Lung (tissue), 12 donors: ENCODE data around the gene VIP. TPM values are rescaled to one million over a fixed set of nuclear protein-coding genes. Genes with fewer than 3 reads are reported as not detected.

Experiments
- ATAC-seq: fragments of 200-7000 bp; cut with Tn5 transposase; one replicate; pipeline ENCODE4 v1.9.1; 2020; ENCODE audit warnings: moderate number of reproducible peaks; ENCODE audit not compliant: insufficient read depth, low FRiP score
- DNase-seq, 3 donors: peaks; one replicate each; pipeline ENCODE4 v3.0.0-alpha.2; 2013 to 2017
- H3K27ac ChIP-seq, 2 donors: one replicate each; pipeline ENCODE4 v1.5.1; 2013; ENCODE audit warnings: mild to moderate bottlenecking in 2 of 2, moderate library complexity in 2 of 2, control low read depth in 1 of 2, inconsistent platforms in 1 of 2, low read depth in 1 of 2, low read length in 1 of 2
- H3K27me3 ChIP-seq, 3 donors: one replicate each; pipeline ENCODE4 v1.5.1; 2013; ENCODE audit warnings: low read length in 2 of 3; ENCODE audit not compliant: control insufficient read depth in 3 of 3, insufficient read depth in 3 of 3
- H3K36me3 ChIP-seq, 4 donors: one replicate each; pipeline ENCODE4 v1.5.1; 2013; ENCODE audit warnings: low read length in 4 of 4, mild to moderate bottlenecking in 1 of 4, moderate library complexity in 1 of 4; ENCODE audit not compliant: control insufficient read depth in 4 of 4, insufficient read depth in 4 of 4
- H3K4me1 ChIP-seq, 5 donors: one replicate each; pipeline ENCODE4 v1.5.1; 2013; ENCODE audit warnings: low read length in 5 of 5, mild to moderate bottlenecking in 2 of 5, moderate library complexity in 1 of 5; ENCODE audit not compliant: control insufficient read depth in 5 of 5, insufficient read depth in 5 of 5
- H3K4me3 ChIP-seq: one replicate; pipeline ENCODE4 v1.5.1; 2013; ENCODE audit warnings: mild to moderate bottlenecking, control low read depth, moderate library complexity
- H3K9ac ChIP-seq, 2 donors: one replicate each; pipeline ENCODE4 v1.5.1; 2013; ENCODE audit warnings: low read length in 2 of 2, control low read depth in 1 of 2; ENCODE audit not compliant: insufficient read depth in 1 of 2
- H3K9me3 ChIP-seq, 4 donors: one replicate each; pipeline ENCODE4 v1.5.1; 2013; ENCODE audit warnings: low read length in 3 of 4, mild to moderate bottlenecking in 1 of 4, moderate library complexity in 1 of 4; ENCODE audit not compliant: control insufficient read depth in 4 of 4, insufficient read depth in 3 of 4
- WGBS, 2 donors: extraction: QIAGEN DNeasy Blood & Tissue Kit; methylation state at CpG; one replicate each; pipeline ENCODE4 v1.1.7; 2013; 5-methylcytosine and 5-hydroxymethylcytosine counted together
- polyA plus RNA-seq, 2 donors: library from polyadenylated mRNA; stranded (reverse); fragments of 200-250 nt; gene quantifications; one replicate each; pipeline ENCODE4 v1.2.1, GENCODE V29; 2013
- total RNA-seq, 2 donors: library from RNA; depleted of rRNA in 1 of 2; stranded (reverse); fragments of >200 nt in 1 of 2; gene quantifications; one replicate each; pipeline ENCODE4 v1.2.1, GENCODE V29; 2014 to 2021
- TF ChIP-seq, protein P1 (sequence below): IDR thresholded peaks from 2 replicates; pipeline ENCODE4 v1.5.1; 2012; ENCODE audit warnings: mild to moderate bottlenecking; ENCODE audit errors: control extremely low read depth, extremely low read depth
- donor health status: control.
- donor health status: control.
- donor health status: Bipolar disorder and iron deficiency.
- donor health status: healthy.
- donor health status: DM: yes; HTN: yes; CAD: no.

VIP gene
- total and polyA plus RNA-seq, 4 donors: 0.35 to 13.0 (median 0.92) TPM

GRCh38 chr6:152769993-152770392 is 19.4 kb downstream of the VIP start:
- Histone ChIP-seq H3K9ac (no peak overlapping the region), H3K27me3 (no peaks in the 10 kb centered on the region), H3K4me3 (no peak overlapping the region), H3K9me3 (peaks cover 0 to 2% (median 0%) of the 10 kb centered on the region in 4 donors), H3K36me3 (no peaks in the 10 kb centered on the region), H3K4me1 (no peaks in the 10 kb centered on the region), H3K27ac (no peak overlapping the region)
- WGBS, 2 donors: 84 to 93% methylated on average over 2 of the region's 2 CpGs
- ATAC-seq (no peak), DNase-seq (no peak)
- TF ChIP-seq, protein P1, sequence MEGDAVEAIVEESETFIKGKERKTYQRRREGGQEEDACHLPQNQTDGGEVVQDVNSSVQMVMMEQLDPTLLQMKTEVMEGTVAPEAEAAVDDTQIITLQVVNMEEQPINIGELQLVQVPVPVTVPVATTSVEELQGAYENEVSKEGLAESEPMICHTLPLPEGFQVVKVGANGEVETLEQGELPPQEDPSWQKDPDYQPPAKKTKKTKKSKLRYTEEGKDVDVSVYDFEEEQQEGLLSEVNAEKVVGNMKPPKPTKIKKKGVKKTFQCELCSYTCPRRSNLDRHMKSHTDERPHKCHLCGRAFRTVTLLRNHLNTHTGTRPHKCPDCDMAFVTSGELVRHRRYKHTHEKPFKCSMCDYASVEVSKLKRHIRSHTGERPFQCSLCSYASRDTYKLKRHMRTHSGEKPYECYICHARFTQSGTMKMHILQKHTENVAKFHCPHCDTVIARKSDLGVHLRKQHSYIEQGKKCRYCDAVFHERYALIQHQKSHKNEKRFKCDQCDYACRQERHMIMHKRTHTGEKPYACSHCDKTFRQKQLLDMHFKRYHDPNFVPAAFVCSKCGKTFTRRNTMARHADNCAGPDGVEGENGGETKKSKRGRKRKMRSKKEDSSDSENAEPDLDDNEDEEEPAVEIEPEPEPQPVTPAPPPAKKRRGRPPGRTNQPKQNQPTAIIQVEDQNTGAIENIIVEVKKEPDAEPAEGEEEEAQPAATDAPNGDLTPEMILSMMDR: no peak

- TF ChIP-seq, protein P1: no peak
- H3K4me1 ChIP-seq: no peaks in the 10 kb centered on the region
- H3K4me3 ChIP-seq: no peak overlapping the region
- no peaks in the 10 kb centered on the region for H3K36me3 ChIP-seq
- H3K9ac ChIP-seq: no peak overlapping the region
- no peak overlapping the region for H3K27ac ChIP-seq
- DNase-seq (no peak), ATAC-seq (no peak)
- H3K9me3 ChIP-seq: peaks cover 0 to 2% (median 0%) of the 10 kb centered on the region in 4 donors
- WGBS, 2 donors: 74 to 84% methylated on average over 5 of the region's 5 CpGs
- H3K27me3 ChIP-seq: no peaks in the 10 kb centered on the region
Observed at GRCh38 chr6:152771061-152771687, 20.6 kb downstream of the VIP start.

DNA sequence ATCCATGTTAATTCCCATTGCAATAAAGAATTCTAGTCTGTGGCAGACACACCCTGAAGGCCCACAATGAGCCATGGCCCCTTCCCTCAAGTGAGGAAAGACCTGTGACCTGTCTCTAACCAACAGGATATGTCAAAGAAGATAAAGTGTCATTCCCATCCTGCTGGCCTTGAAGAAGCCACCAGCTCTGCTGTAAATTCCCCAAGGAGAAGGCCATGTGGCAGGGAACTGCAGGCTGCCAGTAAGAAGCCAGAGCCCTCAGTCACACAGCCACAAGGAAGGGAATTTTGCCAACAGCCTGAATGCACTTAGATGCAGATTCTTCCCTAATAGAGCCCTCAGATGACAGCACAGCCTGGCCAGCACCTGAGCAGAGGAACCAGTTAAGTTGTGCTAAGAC is 24.8 kb downstream of the VIP start:
- Histone ChIP-seq H3K27ac (no peak overlapping the region), H3K9me3 (peaks cover 0 to 2% (median 0%) of the 10 kb centered on the region in 4 donors), H3K9ac (no peak overlapping the region), H3K4me3 (no peak overlapping the region), H3K36me3 (no peaks in the 10 kb centered on the region), H3K27me3 (no peaks in the 10 kb centered on the region), H3K4me1 (no peaks in the 10 kb centered on the region)
- TF ChIP-seq, protein P1: no peak
- DNase-seq: no peak
- ATAC-seq: no peak

DNA sequence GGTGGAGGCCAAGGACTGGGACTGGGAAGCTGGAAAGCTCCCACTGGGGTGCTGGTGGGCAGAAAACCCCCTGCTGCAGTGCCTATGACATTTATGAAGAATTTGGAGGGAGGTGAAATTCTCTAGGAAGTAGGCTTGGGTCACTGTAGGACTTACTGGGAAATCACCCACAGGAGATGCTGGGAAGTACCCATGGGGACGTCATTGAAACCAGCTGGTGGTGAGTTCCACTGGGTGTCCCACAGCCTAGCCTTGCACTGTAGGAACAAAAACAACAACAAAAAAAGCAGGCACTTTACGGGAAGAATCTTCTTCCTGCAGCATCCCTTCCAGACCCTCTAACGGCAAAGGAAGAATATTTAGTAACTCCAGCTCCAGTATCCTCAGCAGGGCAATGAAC is 26.2 kb downstream of the VIP start:
- no peak for DNase-seq
- H3K27ac ChIP-seq: no peak overlapping the region
- H3K4me1 ChIP-seq: no peaks in the 10 kb centered on the region
- WGBS, 2 donors: 86 to 87% methylated on average over 3 of the region's 3 CpGs
- H3K9me3 ChIP-seq: peaks cover 0 to 2% (median 0%) of the 10 kb centered on the region in 4 donors
- TF ChIP-seq, protein P1: no peak
- H3K27me3 ChIP-seq: no peaks in the 10 kb centered on the region
- H3K36me3 ChIP-seq: no peaks in the 10 kb centered on the region
- no peak overlapping the region for H3K4me3 ChIP-seq
- H3K9ac ChIP-seq: no peak overlapping the region
- ATAC-seq: no peak
